Vagina (tissue), 2 donors: Measurements from ENCODE around the gene GTF3C5. TPM values are rescaled to one million over a fixed set of nuclear protein-coding genes. Genes with fewer than 3 reads are reported as not detected.
"Not testable (repeated sequence)": the region's sequence is repeated elsewhere in the genome, so short reads cannot be mapped to it uniquely, and the experiment has no call there.

ENCODE experiments used
- DNase-seq, 2 donors: peaks; one replicate each; pipeline ENCODE4 v3.0.0-alpha.2; 2017; ENCODE audit errors: extremely low spot score in 2 of 2
- H3K27ac ChIP-seq: fragments of 200-600 bp; sonication (generic); one replicate; pipeline ENCODE4 v1.5.1; 2019
- H3K27me3 ChIP-seq: fragments of 200-600 bp; sonication (generic); one replicate; pipeline ENCODE4 v1.5.1; 2019
- H3K36me3 ChIP-seq, 2 donors: fragments of 200-600 bp; sonication (generic); one replicate each; pipeline ENCODE4 v1.5.1; 2017 to 2019
- H3K4me1 ChIP-seq: fragments of 200-600 bp; sonication (generic); one replicate; pipeline ENCODE4 v1.5.1; 2019
- H3K4me3 ChIP-seq, 2 donors: fragments of 200-600 bp; sonication (generic); 1 replicate in 1 of 2; 2 replicates in 1 of 2; pipeline ENCODE4 v1.5.1; 2016 to 2019
- H3K9me3 ChIP-seq: fragments of 200-600 bp; sonication (generic); one replicate; pipeline ENCODE4 v1.5.1; 2019
- CTCF ChIP-seq, 3 experiments: fragments of 450-650 bp in 2 of 3; fragments of 200-600 bp in 1 of 3; sonication (generic) in 1 of 3; IDR thresholded peaks; one replicate each; pipeline ENCODE4 v1.5.1; 2017 to 2019; ENCODE audit warnings: antibody characterized with exemption in 3 of 3, mild to moderate bottlenecking in 2 of 3, moderate library complexity in 2 of 3
- POLR2A ChIP-seq, 2 donors: fragments of 450-650 bp; IDR thresholded peaks; one replicate each; pipeline ENCODE4 v1.6.1; 2017; ENCODE audit warnings: antibody characterized with exemption in 2 of 2, mild to moderate bottlenecking in 2 of 2, moderate library complexity in 2 of 2
- POLR2AphosphoS5 ChIP-seq, 2 donors: sonication (generic); formaldehyde crosslinking; IDR thresholded peaks; one replicate each; pipeline ENCODE4 v1.9.0; 2017; ENCODE audit warnings: antibody characterized with exemption in 2 of 2, mild to moderate bottlenecking in 2 of 2, low read depth in 1 of 2; ENCODE audit not compliant: insufficient read depth in 1 of 2
- intact Hi-C: fragments of 100-400 bp; cut with DNase I; formaldehyde crosslinking; loops from one replicate; pipeline ENCODE4 v1.15.1; 2023
- total RNA-seq: library from RNA; depleted of rRNA; stranded (reverse); fragments of >200 nt; gene quantifications from one replicate; pipeline ENCODE4 v1.2.3, GENCODE V29; 2016

The GTF3C5 gene
- total RNA-seq, 1 donor from 2014 or later, result 53.8 TPM

GRCh38 chr9:133040892-133041479 is 10.2 kb downstream of the GTF3C5 start:
- H3K4me3 ChIP-seq, H3K9me3 ChIP-seq, DNase-seq, H3K27me3 ChIP-seq, intact Hi-C loops, H3K27ac ChIP-seq, H3K4me1 ChIP-seq: not testable (repeated sequence)
- peak in 1 of 3 experiments; percentile 39 for TF ChIP-seq CTCF (IDR thresholded peaks at IDR 0.05)
- peaks cover 0 to 42% of the 10 kb centered on the region in 2 donors for H3K36me3 ChIP-seq

GRCh38 chr9:133041958-133042357 is 11.2 kb downstream of the GTF3C5 start:
- TF ChIP-seq CTCF (IDR thresholded peaks at IDR 0.05) (no peak), POLR2A (IDR thresholded peaks at IDR 0.05) (no peak), POLR2AphosphoS5 (IDR thresholded peaks at IDR 0.05; ENCODE audit: insufficient read depth in 1 of 2, low read depth in 1 of 2) (no peak)
- peaks cover 0 to 51% of the 10 kb centered on the region in 2 donors for H3K36me3 ChIP-seq
- H3K9me3 ChIP-seq, result no peaks in the 10 kb centered on the region
- DNase-seq, result no peak
- no peak overlapping the region for H3K4me3 ChIP-seq
- intact Hi-C loops, result no loop called here
- no peaks in the 10 kb centered on the region for H3K4me1 ChIP-seq
- no peaks in the 10 kb centered on the region for H3K27me3 ChIP-seq
- H3K27ac ChIP-seq, result no peak overlapping the region

GRCh38 chr9:133042676-133043075 is 11.9 kb downstream of the GTF3C5 start:
- Histone ChIP-seq H3K4me3 (no peak overlapping the region), H3K27me3 (no peaks in the 10 kb centered on the region), H3K36me3 (peaks cover 0 to 58% of the 10 kb centered on the region in 2 donors), H3K4me1 (no peaks in the 10 kb centered on the region), H3K27ac (no peak overlapping the region), H3K9me3 (no peaks in the 10 kb centered on the region)
- no peak for DNase-seq
- no peak for TF ChIP-seq POLR2AphosphoS5 (IDR thresholded peaks at IDR 0.05; ENCODE audit: insufficient read depth in 1 of 2, low read depth in 1 of 2)
- TF ChIP-seq CTCF (IDR thresholded peaks at IDR 0.05), result no peak
- no peak for TF ChIP-seq POLR2A (IDR thresholded peaks at IDR 0.05)
- intact Hi-C loops, result no loop called here

GRCh38 chr9:133043449-133044035 is 12.7 kb downstream of the GTF3C5 start:
- intact Hi-C loops, result no loop called here
- Histone ChIP-seq H3K9me3 (no peaks in the 10 kb centered on the region), H3K36me3 (peaks cover 0 to 64% of the 10 kb centered on the region in 2 donors), H3K27me3 (no peaks in the 10 kb centered on the region), H3K4me1 (no peaks in the 10 kb centered on the region), H3K4me3 (no peak overlapping the region), H3K27ac (no peak overlapping the region)
- TF ChIP-seq CTCF (IDR thresholded peaks at IDR 0.05) (no peak), POLR2AphosphoS5 (IDR thresholded peaks at IDR 0.05; ENCODE audit: insufficient read depth in 1 of 2, low read depth in 1 of 2) (no peak), POLR2A (IDR thresholded peaks at IDR 0.05) (no peak)
- no peak for DNase-seq

GRCh38 chr9:133044125-133044524 is 13.3 kb downstream of the GTF3C5 start:
- Histone ChIP-seq H3K9me3 (no peaks in the 10 kb centered on the region), H3K4me3 (no peak overlapping the region), H3K4me1 (no peaks in the 10 kb centered on the region), H3K27me3 (no peaks in the 10 kb centered on the region), H3K27ac (no peak overlapping the region), H3K36me3 (peaks cover 0 to 70% of the 10 kb centered on the region in 2 donors)
- TF ChIP-seq CTCF (IDR thresholded peaks at IDR 0.05) (no peak), POLR2AphosphoS5 (IDR thresholded peaks at IDR 0.05; ENCODE audit: insufficient read depth in 1 of 2, low read depth in 1 of 2) (no peak), POLR2A (IDR thresholded peaks at IDR 0.05) (no peak)
- intact Hi-C loops, result no loop called here
- no peak for DNase-seq
